Coronary artery (tissue), 2 donors: ENCODE results near the gene TGFB1I1.
A peak's percentile ranks its signal among the peaks of the same experiment; 100 is the strongest.
"Not testable (repeated sequence)": the region's sequence is repeated elsewhere in the genome, so short reads cannot be mapped to it uniquely, and the experiment has no call there.

Experiments
- DNase-seq: peaks from one replicate; pipeline ENCODE4 v3.0.0-alpha.2; 2017; ENCODE audit warnings: low spot score
- H3K27ac ChIP-seq, 2 donors: fragments of 200-600 bp; sonication (generic); one replicate each; pipeline ENCODE4 v1.5.1; 2016 to 2019
- H3K4me3 ChIP-seq: fragments of 200-600 bp; sonication (generic); 2 replicates; pipeline ENCODE4 v1.5.1; 2016; ENCODE audit warnings: mild to moderate bottlenecking, moderate library complexity
- TF ChIP-seq, protein P1 (sequence below): fragments of 200-600 bp; sonication (generic); IDR thresholded peaks from one replicate; pipeline ENCODE4 v1.5.1; 2019; ENCODE audit warnings: antibody characterized with exemption

Gene TGFB1I1

DNA sequence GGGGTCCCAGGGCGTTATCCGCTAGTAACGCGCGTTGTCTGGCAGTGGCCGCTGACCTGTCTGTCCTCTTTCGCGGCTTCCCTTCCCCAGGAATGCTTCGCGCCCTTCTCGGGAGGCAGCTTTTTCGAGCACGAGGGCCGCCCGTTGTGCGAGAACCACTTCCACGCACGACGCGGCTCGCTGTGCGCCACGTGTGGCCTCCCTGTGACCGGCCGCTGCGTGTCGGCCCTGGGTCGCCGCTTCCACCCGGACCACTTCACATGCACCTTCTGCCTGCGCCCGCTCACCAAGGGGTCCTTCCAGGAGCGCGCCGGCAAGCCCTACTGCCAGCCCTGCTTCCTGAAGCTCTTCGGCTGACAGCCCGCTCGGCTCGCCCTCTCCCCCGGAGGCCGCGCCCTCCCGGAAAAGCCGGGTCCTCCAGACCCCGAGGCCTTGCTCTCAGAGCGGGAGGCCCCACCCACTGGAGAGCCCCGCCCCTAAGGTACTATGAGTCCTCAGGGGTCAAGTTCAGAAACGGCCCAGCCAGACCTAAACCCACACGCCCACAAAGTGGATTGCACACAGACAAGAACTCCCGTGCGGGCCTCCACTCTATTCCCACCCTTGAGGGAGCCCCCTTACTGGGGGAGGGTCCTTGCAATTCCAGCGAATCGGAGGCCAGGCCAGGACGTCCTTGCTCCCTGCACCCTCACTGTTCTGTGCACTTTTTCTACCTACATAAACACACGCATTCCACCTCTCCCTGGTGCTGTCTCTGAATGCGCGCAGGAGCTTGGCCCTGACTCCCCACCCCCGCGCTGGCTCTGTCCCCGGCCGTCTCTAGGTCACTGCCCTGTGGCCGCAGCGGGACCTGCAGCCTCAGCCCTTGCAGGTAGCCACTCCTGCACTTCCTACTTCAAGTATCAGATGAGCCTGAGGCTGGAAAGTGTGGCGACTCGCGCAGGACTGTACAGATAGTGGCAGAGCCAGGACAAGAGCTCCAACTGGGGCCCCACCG, 5.6 kb downstream of the TGFB1I1 start:
- DNase-seq = no peak
- Histone ChIP-seq H3K27ac (peak overlapping the region in 1 of 2 donors; percentile 46), H3K4me3 (peak overlapping the region; percentile 47)
- TF ChIP-seq, protein P1, sequence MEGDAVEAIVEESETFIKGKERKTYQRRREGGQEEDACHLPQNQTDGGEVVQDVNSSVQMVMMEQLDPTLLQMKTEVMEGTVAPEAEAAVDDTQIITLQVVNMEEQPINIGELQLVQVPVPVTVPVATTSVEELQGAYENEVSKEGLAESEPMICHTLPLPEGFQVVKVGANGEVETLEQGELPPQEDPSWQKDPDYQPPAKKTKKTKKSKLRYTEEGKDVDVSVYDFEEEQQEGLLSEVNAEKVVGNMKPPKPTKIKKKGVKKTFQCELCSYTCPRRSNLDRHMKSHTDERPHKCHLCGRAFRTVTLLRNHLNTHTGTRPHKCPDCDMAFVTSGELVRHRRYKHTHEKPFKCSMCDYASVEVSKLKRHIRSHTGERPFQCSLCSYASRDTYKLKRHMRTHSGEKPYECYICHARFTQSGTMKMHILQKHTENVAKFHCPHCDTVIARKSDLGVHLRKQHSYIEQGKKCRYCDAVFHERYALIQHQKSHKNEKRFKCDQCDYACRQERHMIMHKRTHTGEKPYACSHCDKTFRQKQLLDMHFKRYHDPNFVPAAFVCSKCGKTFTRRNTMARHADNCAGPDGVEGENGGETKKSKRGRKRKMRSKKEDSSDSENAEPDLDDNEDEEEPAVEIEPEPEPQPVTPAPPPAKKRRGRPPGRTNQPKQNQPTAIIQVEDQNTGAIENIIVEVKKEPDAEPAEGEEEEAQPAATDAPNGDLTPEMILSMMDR = no peak

DNA sequence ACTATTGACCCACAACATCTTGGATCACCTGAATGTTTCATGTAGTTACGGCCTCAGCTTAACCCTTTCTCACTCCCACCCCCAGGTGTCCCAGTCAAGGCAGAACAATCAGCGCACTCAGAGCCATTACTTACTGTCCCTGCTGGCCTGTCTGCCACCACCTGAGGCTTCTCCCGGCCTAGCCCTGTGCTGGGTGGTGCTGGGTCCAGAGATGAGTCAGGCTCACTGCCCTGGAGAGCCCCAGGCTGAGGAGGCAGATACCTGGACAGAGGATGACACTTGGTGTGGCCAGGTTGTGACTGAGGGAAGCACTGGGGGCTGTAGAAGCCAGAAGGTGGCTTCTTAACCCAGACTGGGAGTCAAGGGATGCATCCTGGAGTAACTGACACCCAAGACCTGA, 7.0 kb downstream of the TGFB1I1 start:
- no peak overlapping the region for H3K27ac ChIP-seq
- no peak for DNase-seq
- H3K4me3 ChIP-seq = no peak overlapping the region
- TF ChIP-seq, protein P1 = no peak

DNA sequence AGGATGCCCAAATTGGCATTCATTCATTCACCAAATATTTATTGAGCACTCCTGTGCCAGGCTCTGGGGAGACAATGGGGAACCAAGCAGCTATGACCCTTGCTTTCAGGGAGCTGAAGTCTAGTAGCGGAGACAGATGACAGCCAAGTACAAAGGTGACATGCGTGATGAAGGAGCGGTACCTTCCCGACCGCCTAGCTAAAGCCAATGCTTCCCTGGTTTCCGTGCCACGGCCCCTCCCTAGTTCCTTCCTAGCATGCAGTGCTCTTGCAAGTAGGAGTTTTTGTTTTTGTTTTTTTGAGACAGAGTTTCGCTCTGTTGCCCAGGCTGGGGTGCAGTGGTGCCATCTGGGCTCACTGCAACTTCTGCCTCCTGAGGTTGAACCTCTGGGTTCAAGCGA, 7.8 kb downstream of the TGFB1I1 start:
- no peak for DNase-seq
- H3K27ac ChIP-seq = no peak overlapping the region
- H3K4me3 ChIP-seq = no peak overlapping the region
- TF ChIP-seq, protein P1 = no peak

DNA sequence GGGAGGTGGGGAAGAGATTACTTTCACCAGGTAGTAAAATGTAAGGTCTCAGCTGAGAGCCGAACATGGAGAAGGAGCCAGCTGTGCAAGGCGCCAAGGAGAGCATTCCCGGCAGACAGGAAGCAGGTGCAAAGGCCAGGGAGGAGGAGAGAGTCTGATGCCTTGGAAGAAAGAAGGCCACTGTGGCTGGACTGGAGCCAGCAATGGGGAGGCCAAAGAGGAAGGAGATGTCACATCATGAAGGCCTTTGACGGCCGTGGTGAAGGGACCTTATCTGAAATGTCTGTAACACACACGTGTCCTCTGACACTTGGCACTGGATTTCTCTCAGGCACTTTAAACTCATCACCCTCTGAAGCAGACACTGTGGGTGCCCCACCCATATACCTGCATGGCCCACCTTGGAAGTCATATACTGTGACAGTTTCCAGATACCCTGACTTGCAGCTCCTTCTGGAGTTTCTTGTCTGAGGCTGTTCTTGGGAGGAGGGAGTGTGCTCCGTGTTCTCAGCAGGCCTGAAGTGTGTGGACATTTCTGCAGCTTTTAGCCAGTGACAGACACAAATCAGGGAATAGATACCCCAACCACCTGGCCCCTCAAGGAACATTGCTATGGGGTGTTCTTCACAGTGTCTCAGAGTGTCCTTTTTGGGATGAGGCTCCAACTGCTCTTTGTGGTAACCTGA, 9.0 kb downstream of the TGFB1I1 start:
- no peak for DNase-seq
- Histone ChIP-seq H3K4me3 (no peak overlapping the region), H3K27ac (no peak overlapping the region)
- TF ChIP-seq, protein P1 = no peak

DNA sequence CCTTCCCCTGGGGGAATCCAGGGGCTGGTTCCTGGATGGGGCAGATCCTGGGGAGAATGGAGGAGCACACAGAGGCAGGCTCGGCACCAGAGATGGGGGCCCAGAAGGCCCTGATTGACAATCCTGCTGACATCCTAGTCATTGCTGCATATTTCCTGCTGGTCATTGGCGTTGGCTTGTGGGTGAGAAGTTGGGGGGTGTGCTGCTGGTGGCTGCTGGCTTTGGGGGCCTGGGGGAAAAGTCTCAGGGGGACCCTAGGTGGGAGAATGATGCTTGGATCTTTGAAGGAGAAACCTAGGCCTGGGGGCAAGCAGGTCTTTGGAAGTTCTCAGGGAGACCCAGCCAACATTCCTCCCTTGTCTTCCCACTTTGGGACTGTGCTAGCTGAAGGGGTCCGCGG, 11.1 kb downstream of the TGFB1I1 start, which contains the start of gene SLC5A2:
Gene SLC5A2 (plus strand): TSS at position 43 of the 400 bp plus-strand sequence. CDS start 14 bp downstream, at position 57.
- Histone ChIP-seq H3K4me3 (no peak within 1 kb of the TSS), H3K27ac (no peak within 1 kb of the TSS)
- DNase-seq = no peak
- TF ChIP-seq, protein P1 = no peak

DNA sequence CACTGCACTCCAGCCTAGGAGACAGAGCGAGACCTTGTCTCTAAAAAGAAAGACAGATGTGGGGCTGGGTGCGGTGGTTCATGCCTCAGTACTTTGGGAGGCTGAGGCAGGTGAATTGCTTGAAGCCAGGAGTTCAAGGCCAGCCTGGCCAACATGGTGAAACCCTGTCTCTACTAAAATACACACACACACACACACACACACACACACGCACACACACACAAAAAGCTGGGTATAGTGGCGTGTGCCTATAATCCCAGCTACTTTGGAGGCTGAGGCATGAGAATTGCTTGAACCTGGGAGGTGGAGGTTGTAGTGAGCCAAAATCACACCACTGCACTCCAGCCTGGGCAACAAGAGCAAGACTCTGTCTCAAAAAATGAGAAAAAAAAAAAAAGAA, 12.1 kb downstream of the TGFB1I1 start:
- DNase-seq, H3K4me3 ChIP-seq, H3K27ac ChIP-seq: not testable (repeated sequence)

DNA sequence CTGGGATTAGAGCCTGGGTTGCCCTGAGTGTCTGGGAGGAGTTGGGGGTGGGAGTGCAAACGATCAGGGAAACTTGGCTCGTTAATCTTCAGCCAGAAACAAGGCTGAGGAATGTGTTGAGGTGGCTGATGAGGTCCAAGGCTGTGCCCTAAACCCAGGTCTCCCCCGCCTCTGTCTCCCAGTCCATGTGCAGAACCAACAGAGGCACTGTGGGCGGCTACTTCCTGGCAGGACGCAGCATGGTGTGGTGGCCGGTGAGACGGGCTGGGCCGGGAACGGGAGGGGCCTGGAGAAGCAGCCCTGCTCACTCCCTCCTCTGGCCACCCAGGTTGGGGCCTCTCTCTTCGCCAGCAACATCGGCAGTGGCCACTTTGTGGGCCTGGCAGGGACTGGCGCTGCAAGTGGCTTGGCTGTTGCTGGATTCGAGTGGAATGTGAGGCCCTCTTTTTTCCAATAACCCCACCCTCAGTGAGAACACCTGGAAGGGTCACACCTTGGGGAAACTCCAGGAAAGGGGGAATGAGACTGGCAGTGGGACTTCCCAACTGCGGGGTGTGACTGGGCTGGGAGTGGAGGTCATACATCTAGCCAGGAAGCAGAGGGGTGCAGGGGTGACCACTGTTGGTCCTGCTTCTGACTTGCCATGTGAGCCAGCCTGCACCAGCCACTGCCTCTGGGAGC, 12.7 kb downstream of the TGFB1I1 start:
- TF ChIP-seq, protein P1 = no peak
- H3K27ac ChIP-seq = no peak overlapping the region
- no peak for DNase-seq
- no peak overlapping the region for H3K4me3 ChIP-seq
